NCI-H128 (cell line): ENCODE results near the gene F8.

ENCODE experiments used
- DNase-seq: peaks from one replicate; lab custom pipeline; 2025; ENCODE audit not compliant: unreplicated experiment; lab: John Stamatoyannopoulos, UW

Gene F8

GRCh38 chrX:154791467-154791866, 231.1 kb downstream of the F8 start:
- no peak for DNase-seq
